ENCODE results near the gene OSBPL3.

GRCh38 chr7:24924375-24924774 lies 55.6 kb downstream of the OSBPL3 start:
- no peak for TF ChIP-seq RBAK (tag by site-specific recombination; IDR thresholded peaks at IDR 0.05)
- TF ChIP-seq ZNF704 (tag by site-specific recombination; IDR thresholded peaks at IDR 0.05): no peak
- TF ChIP-seq CTCF (tag by site-specific recombination; IDR thresholded peaks at IDR 0.05): no peak
- TF ChIP-seq IKZF3 (tag by site-specific recombination; IDR thresholded peaks at IDR 0.05): no peak
- no peak for TF ChIP-seq ZNF140 (tag by site-specific recombination; IDR thresholded peaks at IDR 0.05)
- no peak for TF ChIP-seq TCF7L2 (IDR thresholded peaks at IDR 0.05; ENCODE audit: borderline replicate concordance, low read depth, low read length)
- TF ChIP-seq ZIC2 (tag by site-specific recombination; IDR thresholded peaks at IDR 0.05): no peak
- no peak for TF ChIP-seq ZNF175 (tag by site-specific recombination; IDR thresholded peaks at IDR 0.05)
- no peak for TF ChIP-seq PBX3 (CRISPR knock-in tag; IDR thresholded peaks at IDR 0.05)
- TF ChIP-seq KLF16 (tag by site-specific recombination; IDR thresholded peaks at IDR 0.05): no peak

Measured in HEK293 (cell line).